ENCODE results near the gene APRT.

The APRT gene

GRCh38 chr16:88853325-88853941, 41.7 kb upstream of the APRT start:
- H3K27me3 ChIP-seq (ENCODE audit: control insufficient read depth, insufficient read depth, low read length), result no peaks in the 10 kb centered on the region
- no peak overlapping the region for H3K27ac ChIP-seq (ENCODE audit: low read depth, low read length)
- H3K4me1 ChIP-seq (ENCODE audit: control insufficient read depth, insufficient read depth, low read length), result peaks cover 12% of the 10 kb centered on the region
- no peaks in the 10 kb centered on the region for H3K9me3 ChIP-seq (ENCODE audit: control insufficient read depth, insufficient read depth, low read length)
- peaks cover 2% of the 10 kb centered on the region for H3K36me3 ChIP-seq (ENCODE audit: control insufficient read depth, insufficient read depth, low read length)
- no peak overlapping the region for H3K9ac ChIP-seq (ENCODE audit: low read depth, low read length)
- no peak overlapping the region for H3K4me3 ChIP-seq (ENCODE audit: low read depth, low read length)

GRCh38 chr16:88851616-88852015, 39.9 kb upstream of the APRT start:
- Histone ChIP-seq H3K4me1 (ENCODE audit: control insufficient read depth, insufficient read depth, low read length) (peaks cover 7% of the 10 kb centered on the region), H3K4me3 (ENCODE audit: low read depth, low read length) (no peak overlapping the region), H3K9ac (ENCODE audit: low read depth, low read length) (no peak overlapping the region), H3K9me3 (ENCODE audit: control insufficient read depth, insufficient read depth, low read length) (no peaks in the 10 kb centered on the region), H3K27ac (ENCODE audit: low read depth, low read length) (no peak overlapping the region), H3K27me3 (ENCODE audit: control insufficient read depth, insufficient read depth, low read length) (no peaks in the 10 kb centered on the region), H3K36me3 (ENCODE audit: control insufficient read depth, insufficient read depth, low read length) (no peaks in the 10 kb centered on the region; the same call in 1 of the 2 replicates)

DNA sequence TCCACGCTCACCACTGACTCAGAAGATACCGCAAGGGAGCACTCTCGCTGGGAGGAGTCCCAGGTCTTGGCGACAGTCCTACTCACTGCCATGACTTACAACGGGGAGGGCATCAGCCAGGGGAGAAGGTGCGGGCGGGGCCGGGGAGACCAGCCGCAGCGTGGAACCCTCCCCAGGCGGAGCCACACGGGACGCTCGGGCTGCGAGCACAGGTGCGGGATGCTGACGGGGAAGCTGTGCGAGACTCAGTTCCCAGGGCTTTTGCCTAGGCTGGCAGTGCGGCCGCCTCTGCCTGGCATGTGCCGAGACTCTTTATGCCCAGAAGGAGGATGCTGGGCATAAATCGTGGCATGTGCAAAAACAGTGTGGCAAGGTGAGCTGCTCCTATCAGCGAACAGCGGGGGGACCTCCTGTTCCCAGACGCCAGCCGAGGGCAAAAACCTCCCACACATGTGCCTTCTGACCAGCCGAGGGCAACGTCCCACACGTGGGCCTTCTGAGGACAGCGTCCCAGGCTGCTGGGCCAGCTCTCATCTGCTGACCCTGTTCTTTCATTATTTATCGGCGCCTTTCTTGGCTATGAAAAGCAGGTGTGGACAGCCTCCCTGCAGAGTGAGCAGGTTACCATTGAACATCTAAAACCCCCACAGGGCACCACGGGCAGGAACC, 38.9 kb upstream of the APRT start:
- Histone ChIP-seq H3K36me3 (ENCODE audit: control insufficient read depth, insufficient read depth, low read length) (no peaks in the 10 kb centered on the region; the same call in 1 of the 2 replicates), H3K4me1 (ENCODE audit: control insufficient read depth, insufficient read depth, low read length) (peaks cover 2% of the 10 kb centered on the region), H3K27me3 (ENCODE audit: control insufficient read depth, insufficient read depth, low read length) (no peaks in the 10 kb centered on the region), H3K27ac (ENCODE audit: low read depth, low read length) (no peak overlapping the region), H3K9me3 (ENCODE audit: control insufficient read depth, insufficient read depth, low read length) (no peaks in the 10 kb centered on the region), H3K4me3 (ENCODE audit: low read depth, low read length) (no peak overlapping the region), H3K9ac (ENCODE audit: low read depth, low read length) (no peak overlapping the region)

GRCh38 chr16:88848557-88848956, 36.8 kb upstream of the APRT start:
- Histone ChIP-seq H3K9me3 (ENCODE audit: control insufficient read depth, insufficient read depth, low read length) (no peaks in the 10 kb centered on the region), H3K9ac (ENCODE audit: low read depth, low read length) (no peak overlapping the region), H3K4me3 (ENCODE audit: low read depth, low read length) (no peak overlapping the region), H3K27me3 (ENCODE audit: control insufficient read depth, insufficient read depth, low read length) (no peaks in the 10 kb centered on the region), H3K4me1 (ENCODE audit: control insufficient read depth, insufficient read depth, low read length) (no peaks in the 10 kb centered on the region), H3K27ac (ENCODE audit: low read depth, low read length) (no peak overlapping the region), H3K36me3 (ENCODE audit: control insufficient read depth, insufficient read depth, low read length) (no peaks in the 10 kb centered on the region)

DNA sequence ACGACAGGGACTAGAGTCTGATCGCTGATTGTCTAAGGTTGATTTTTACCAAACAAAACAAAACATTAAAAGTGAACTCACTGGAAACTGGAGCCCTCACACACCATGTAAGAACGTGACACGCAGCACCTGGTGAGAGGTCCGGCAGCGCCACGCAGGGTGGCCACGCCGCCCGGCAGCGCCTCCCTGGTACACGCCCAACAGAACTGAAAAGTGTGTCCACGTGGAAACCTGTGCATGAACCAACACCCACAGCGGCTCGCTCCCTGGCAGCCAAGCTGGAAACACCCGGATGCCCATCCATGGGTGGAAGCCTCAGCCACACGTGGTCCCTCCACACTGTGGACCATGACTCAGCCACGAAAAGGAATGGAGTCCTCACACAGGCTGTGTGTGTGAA, 35.9 kb upstream of the APRT start:
- Histone ChIP-seq H3K4me3 (ENCODE audit: low read depth, low read length) (no peak overlapping the region), H3K27ac (ENCODE audit: low read depth, low read length) (no peak overlapping the region), H3K9ac (ENCODE audit: low read depth, low read length) (no peak overlapping the region), H3K36me3 (ENCODE audit: control insufficient read depth, insufficient read depth, low read length) (no peaks in the 10 kb centered on the region), H3K27me3 (ENCODE audit: control insufficient read depth, insufficient read depth, low read length) (no peaks in the 10 kb centered on the region), H3K4me1 (ENCODE audit: control insufficient read depth, insufficient read depth, low read length) (no peaks in the 10 kb centered on the region), H3K9me3 (ENCODE audit: control insufficient read depth, insufficient read depth, low read length) (no peaks in the 10 kb centered on the region)

DNA sequence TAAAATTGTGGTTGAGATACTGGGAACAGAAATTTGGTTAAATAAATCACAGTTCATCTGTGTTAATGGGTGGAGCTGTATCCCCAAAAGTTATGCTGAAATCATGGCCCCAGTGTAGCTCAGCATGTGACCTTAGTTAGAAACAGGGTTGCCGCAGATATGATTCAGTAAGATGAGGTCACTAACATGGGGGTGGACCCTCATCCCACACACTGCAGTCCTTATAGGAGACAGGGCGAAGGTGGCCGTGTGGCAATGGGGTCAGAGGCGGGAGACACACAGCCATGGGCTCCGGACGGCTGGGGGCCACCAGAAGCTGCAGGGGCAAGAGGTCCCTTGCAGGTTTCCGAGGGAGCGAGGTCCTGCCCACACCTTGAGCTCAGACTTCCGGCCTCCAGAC, 34.4 kb upstream of the APRT start:
- H3K36me3 ChIP-seq (ENCODE audit: control insufficient read depth, insufficient read depth, low read length), result no peaks in the 10 kb centered on the region
- no peaks in the 10 kb centered on the region for H3K4me1 ChIP-seq (ENCODE audit: control insufficient read depth, insufficient read depth, low read length)
- no peaks in the 10 kb centered on the region for H3K9me3 ChIP-seq (ENCODE audit: control insufficient read depth, insufficient read depth, low read length)
- H3K27me3 ChIP-seq (ENCODE audit: control insufficient read depth, insufficient read depth, low read length), result no peaks in the 10 kb centered on the region
- no peak overlapping the region for H3K9ac ChIP-seq (ENCODE audit: low read depth, low read length)
- H3K27ac ChIP-seq (ENCODE audit: low read depth, low read length), result no peak overlapping the region
- H3K4me3 ChIP-seq (ENCODE audit: low read depth, low read length), result no peak overlapping the region

GRCh38 chr16:88844419-88845036, 32.8 kb upstream of the APRT start:
- Histone ChIP-seq H3K27ac (ENCODE audit: low read depth, low read length) (no peak overlapping the region), H3K9ac (ENCODE audit: low read depth, low read length) (no peak overlapping the region), H3K9me3 (ENCODE audit: control insufficient read depth, insufficient read depth, low read length) (no peaks in the 10 kb centered on the region), H3K4me1 (ENCODE audit: control insufficient read depth, insufficient read depth, low read length) (no peaks in the 10 kb centered on the region), H3K36me3 (ENCODE audit: control insufficient read depth, insufficient read depth, low read length) (peaks cover 13% of the 10 kb centered on the region), H3K4me3 (ENCODE audit: low read depth, low read length) (no peak overlapping the region), H3K27me3 (ENCODE audit: control insufficient read depth, insufficient read depth, low read length) (no peaks in the 10 kb centered on the region)

DNA sequence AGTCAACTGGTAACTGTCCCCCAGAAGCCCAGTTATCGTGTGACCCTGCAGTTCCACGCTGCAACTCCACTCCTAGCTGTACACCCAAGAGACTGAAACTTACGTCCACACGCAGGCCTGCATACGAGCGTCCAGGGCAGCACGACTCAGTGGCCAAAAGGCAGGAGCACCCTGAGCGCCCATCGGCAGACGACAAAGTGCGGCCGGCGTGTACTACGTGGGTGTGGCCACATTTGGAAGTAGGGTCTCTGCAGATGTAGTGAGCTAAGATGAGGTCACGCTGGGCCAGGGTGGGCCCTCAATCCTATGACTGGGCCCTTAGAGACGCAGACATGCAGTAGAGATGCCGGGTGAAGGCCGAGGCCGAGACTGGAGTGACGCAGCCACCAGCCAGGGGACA, 31.5 kb upstream of the APRT start:
- Histone ChIP-seq H3K9me3 (ENCODE audit: control insufficient read depth, insufficient read depth, low read length) (no peaks in the 10 kb centered on the region), H3K27ac (ENCODE audit: low read depth, low read length) (no peak overlapping the region), H3K4me3 (ENCODE audit: low read depth, low read length) (no peak overlapping the region), H3K9ac (ENCODE audit: low read depth, low read length) (no peak overlapping the region), H3K4me1 (ENCODE audit: control insufficient read depth, insufficient read depth, low read length) (no peaks in the 10 kb centered on the region), H3K27me3 (ENCODE audit: control insufficient read depth, insufficient read depth, low read length) (no peaks in the 10 kb centered on the region), H3K36me3 (ENCODE audit: control insufficient read depth, insufficient read depth, low read length) (peaks cover 21% of the 10 kb centered on the region)

GRCh38 chr16:88842806-88843205, 31.1 kb upstream of the APRT start:
- no peaks in the 10 kb centered on the region for H3K27me3 ChIP-seq (ENCODE audit: control insufficient read depth, insufficient read depth, low read length)
- peaks cover 21% of the 10 kb centered on the region for H3K36me3 ChIP-seq (ENCODE audit: control insufficient read depth, insufficient read depth, low read length)
- H3K4me3 ChIP-seq (ENCODE audit: low read depth, low read length), result no peak overlapping the region
- H3K9me3 ChIP-seq (ENCODE audit: control insufficient read depth, insufficient read depth, low read length), result no peaks in the 10 kb centered on the region
- H3K9ac ChIP-seq (ENCODE audit: low read depth, low read length), result no peak overlapping the region
- no peak overlapping the region for H3K27ac ChIP-seq (ENCODE audit: low read depth, low read length)
- no peaks in the 10 kb centered on the region for H3K4me1 ChIP-seq (ENCODE audit: control insufficient read depth, insufficient read depth, low read length)

GRCh38 chr16:88842308-88842756, 30.6 kb upstream of the APRT start:
- H3K27me3 ChIP-seq (ENCODE audit: control insufficient read depth, insufficient read depth, low read length), result no peaks in the 10 kb centered on the region
- no peak overlapping the region for H3K9ac ChIP-seq (ENCODE audit: low read depth, low read length)
- H3K4me3 ChIP-seq (ENCODE audit: low read depth, low read length), result no peak overlapping the region
- H3K36me3 ChIP-seq (ENCODE audit: control insufficient read depth, insufficient read depth, low read length), result peaks cover 21% of the 10 kb centered on the region
- no peak overlapping the region for H3K27ac ChIP-seq (ENCODE audit: low read depth, low read length)
- H3K9me3 ChIP-seq (ENCODE audit: control insufficient read depth, insufficient read depth, low read length), result no peaks in the 10 kb centered on the region
- H3K4me1 ChIP-seq (ENCODE audit: control insufficient read depth, insufficient read depth, low read length), result no peaks in the 10 kb centered on the region

GRCh38 chr16:88841521-88842307, 30.0 kb upstream of the APRT start:
- no peaks in the 10 kb centered on the region for H3K9me3 ChIP-seq (ENCODE audit: control insufficient read depth, insufficient read depth, low read length)
- H3K36me3 ChIP-seq (ENCODE audit: control insufficient read depth, insufficient read depth, low read length), result peaks cover 21% of the 10 kb centered on the region
- H3K4me1 ChIP-seq (ENCODE audit: control insufficient read depth, insufficient read depth, low read length), result no peaks in the 10 kb centered on the region
- no peaks in the 10 kb centered on the region for H3K27me3 ChIP-seq (ENCODE audit: control insufficient read depth, insufficient read depth, low read length)
- no peak overlapping the region for H3K4me3 ChIP-seq (ENCODE audit: low read depth, low read length)
- no peak overlapping the region for H3K9ac ChIP-seq (ENCODE audit: low read depth, low read length)
- no peak overlapping the region for H3K27ac ChIP-seq (ENCODE audit: low read depth, low read length)
